PC-9 (cell line): ENCODE data around the gene PIWIL4.

Experiments
- CTCF ChIP-seq: fragments of 200-600 bp; sonication (generic); conservative IDR thresholded peaks from 2 replicates; pipeline ENCODE4 v1.6.1; 2017; ENCODE audit warnings: mixed run types, antibody characterized with exemption, mild to moderate bottlenecking, moderate library complexity
- EZH2 ChIP-seq: fragments of 200-600 bp; sonication (generic); IDR thresholded peaks from 2 replicates; pipeline ENCODE4 v1.8.0; 2017; ENCODE audit warnings: antibody characterized with exemption, low read depth

DNA sequence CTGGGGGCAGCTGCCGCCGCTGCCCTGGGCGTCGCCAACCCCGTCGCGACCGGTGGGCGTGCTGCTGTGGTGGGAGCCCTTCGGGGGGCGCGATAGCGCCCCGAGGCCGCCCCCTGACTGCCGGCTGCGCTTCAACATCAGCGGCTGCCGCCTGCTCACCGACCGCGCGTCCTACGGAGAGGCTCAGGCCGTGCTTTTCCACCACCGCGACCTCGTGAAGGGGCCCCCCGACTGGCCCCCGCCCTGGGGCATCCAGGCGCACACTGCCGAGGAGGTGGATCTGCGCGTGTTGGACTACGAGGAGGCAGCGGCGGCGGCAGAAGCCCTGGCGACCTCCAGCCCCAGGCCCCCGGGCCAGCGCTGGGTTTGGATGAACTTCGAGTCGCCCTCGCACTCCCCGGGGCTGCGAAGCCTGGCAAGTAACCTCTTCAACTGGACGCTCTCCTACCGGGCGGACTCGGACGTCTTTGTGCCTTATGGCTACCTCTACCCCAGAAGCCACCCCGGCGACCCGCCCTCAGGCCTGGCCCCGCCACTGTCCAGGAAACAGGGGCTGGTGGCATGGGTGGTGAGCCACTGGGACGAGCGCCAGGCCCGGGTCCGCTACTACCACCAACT, 22.4 kb upstream of the PIWIL4 start:
- no peak for TF ChIP-seq CTCF
- no peak for TF ChIP-seq EZH2
